ENCODE data around the gene MICOS13.
"Not testable (repeated sequence)": the region's sequence is repeated elsewhere in the genome, so short reads cannot be mapped to it uniquely, and the experiment has no call there.

Gene MICOS13

GRCh38 chr19:5698635-5699422, 18.5 kb upstream of the MICOS13 start:
- DNase-seq = no peak

- DNase-seq = no peak
Measured at GRCh38 chr19:5697890-5698634, 17.7 kb upstream of the MICOS13 start.

- DNase-seq = no peak
Measured at GRCh38 chr19:5697022-5697889, 16.9 kb upstream of the MICOS13 start.

- no peak for DNase-seq
Measured at GRCh38 chr19:5696196-5697021, 16.1 kb upstream of the MICOS13 start.

- DNase-seq = no peak
Measured at GRCh38 chr19:5695649-5696195, 15.4 kb upstream of the MICOS13 start.

- no peak for DNase-seq
Measured at GRCh38 chr19:5694956-5695648, 14.8 kb upstream of the MICOS13 start.

- DNase-seq = no peak
Measured at GRCh38 chr19:5694167-5694955, 14.0 kb upstream of the MICOS13 start.

- no peak for DNase-seq
Measured at GRCh38 chr19:5693195-5694166, 13.2 kb upstream of the MICOS13 start.

GRCh38 chr19:5692723-5693194, 12.4 kb upstream of the MICOS13 start:
- no peak for DNase-seq

GRCh38 chr19:5691822-5692722, 11.8 kb upstream of the MICOS13 start:
- no peak for DNase-seq

- no peak for DNase-seq
Measured at GRCh38 chr19:5690955-5691821, 10.9 kb upstream of the MICOS13 start.

- peak; percentile 98 for DNase-seq
Measured at GRCh38 chr19:5690125-5690954, 10.0 kb upstream of the MICOS13 start, which contains the start of gene RPL36. Gene RPL36 (plus strand): TSS chr19:5690295. CDS start chr19:5690508, 213 bp downstream.

- not testable (repeated sequence) for DNase-seq
Measured at GRCh38 chr19:5688262-5688881, 8.1 kb upstream of the MICOS13 start.

GRCh38 chr19:5687360-5688198, 7.3 kb upstream of the MICOS13 start:
- no peak for DNase-seq

All from activated gamma-delta T cell treated with Interleukin-2 at 50 U/mL for 16 hours (primary cell).